RPMI8226 (cell line): ENCODE results near the gene OBP2A.
"Not testable (repeated sequence)": the region's sequence is repeated elsewhere in the genome, so short reads cannot be mapped to it uniquely, and the experiment has no call there.

ENCODE experiments used
- DNase-seq: peaks from one replicate; pipeline ENCODE4 v3.0.0-alpha.2; 2015

OBP2A gene

GRCh38 chr9:135545646-135546176 lies at the start of gene OBP2A:
Gene OBP2A (plus strand): TSS chr9:135546126. CDS start chr9:135546181, 55 bp downstream.
- DNase-seq: not testable (repeated sequence)

- DNase-seq: no peak
These were observed 47.4 kb upstream of the OBP2A start for GRCh38 chr9:135498381-135499126.

GRCh38 chr9:135499326-135500070 lies 46.4 kb upstream of the OBP2A start:
- peak; percentile 95 for DNase-seq

GRCh38 chr9:135500071-135500524 lies 45.8 kb upstream of the OBP2A start:
- DNase-seq: no peak

GRCh38 chr9:135500525-135501260 lies 45.2 kb upstream of the OBP2A start, which contains the start of gene MRPS2:
Gene MRPS2 (plus strand): TSS chr9:135500682. CDS start chr9:135500711, 29 bp downstream.
- DNase-seq: peak; percentile 96

GRCh38 chr9:135501261-135502167 lies 44.4 kb upstream of the OBP2A start:
- DNase-seq: peak; percentile 87

GRCh38 chr9:135502168-135502872 lies 43.6 kb upstream of the OBP2A start:
- no peak for DNase-seq

GRCh38 chr9:135502873-135503321 lies 43.0 kb upstream of the OBP2A start:
- no peak for DNase-seq

- no peak for DNase-seq
These were observed 42.3 kb upstream of the OBP2A start for GRCh38 chr9:135503371-135504261.

GRCh38 chr9:135504262-135505243 lies 41.4 kb upstream of the OBP2A start:
- peak; percentile 80 for DNase-seq

GRCh38 chr9:135505406-135506187 lies 40.3 kb upstream of the OBP2A start:
- DNase-seq: no peak

- no peak for DNase-seq
These were observed 39.4 kb upstream of the OBP2A start for GRCh38 chr9:135506327-135507103.

- DNase-seq: no peak
These were observed 38.6 kb upstream of the OBP2A start for GRCh38 chr9:135507104-135508035.

GRCh38 chr9:135508211-135508820 lies 37.6 kb upstream of the OBP2A start:
- no peak for DNase-seq

- no peak for DNase-seq
These were observed 36.5 kb upstream of the OBP2A start for GRCh38 chr9:135509458-135509857.

- DNase-seq: no peak
These were observed 33.7 kb upstream of the OBP2A start for GRCh38 chr9:135512241-135512603.
